Karpas-422 (cell line): ENCODE results near the gene SRRM3. TPM values are rescaled to one million over a fixed set of nuclear protein-coding genes. Genes with fewer than 3 reads are reported as not detected.

ENCODE experiments used
- DNase-seq: peaks from one replicate; pipeline ENCODE4 v3.0.0-alpha.2; 2015
- H2AFZ ChIP-seq: fragments of 200-600 bp; sonication (generic); 2 replicates; pipeline ENCODE4 v1.6.1; 2014; ENCODE audit warnings: antibody characterized with exemption, low read length, mixed read lengths
- H3K27ac ChIP-seq: fragments of 200-600 bp; sonication (generic); 2 replicates; pipeline ENCODE4 v1.5.1; 2014; ENCODE audit warnings: mild to moderate bottlenecking, low read length, moderate library complexity
- H3K27me3 ChIP-seq: fragments of 200-600 bp; sonication (generic); 2 replicates; pipeline ENCODE4 v1.6.1; 2014; ENCODE audit warnings: low read length, mixed read lengths
- H3K36me3 ChIP-seq: fragments of 200-600 bp; sonication (generic); 2 replicates; pipeline ENCODE4 v1.6.1; 2014; ENCODE audit warnings: low read length, mixed read lengths; ENCODE audit not compliant: insufficient read depth
- H3K4me1 ChIP-seq: fragments of 200-600 bp; sonication (generic); 2 replicates; pipeline ENCODE4 v1.6.1; 2014; ENCODE audit warnings: mild to moderate bottlenecking, low read length, mixed read lengths
- H3K4me2 ChIP-seq: fragments of 200-600 bp; sonication (generic); 2 replicates; pipeline ENCODE4 v1.6.1; 2014; ENCODE audit warnings: low read length, low read depth, mild to moderate bottlenecking; ENCODE audit not compliant: poor library complexity, severe bottlenecking
- H3K4me3 ChIP-seq: fragments of 200-600 bp; sonication (generic); 2 replicates; pipeline ENCODE4 v1.5.1; 2014; ENCODE audit warnings: mild to moderate bottlenecking, antibody characterized with exemption, low read length, mixed read lengths
- H3K79me2 ChIP-seq: fragments of 200-600 bp; sonication (generic); 2 replicates; pipeline ENCODE4 v1.6.1; 2014; ENCODE audit warnings: mild to moderate bottlenecking, low read length, mixed read lengths
- H3K9ac ChIP-seq: fragments of 200-600 bp; sonication (generic); 2 replicates; pipeline ENCODE4 v1.6.0; 2014; ENCODE audit warnings: low read length
- H3K9me2 ChIP-seq: fragments of 200-600 bp; sonication (generic), shearing (Covaris generic); replicated peaks from 2 replicates; pipeline ENCODE4 v1.6.0; 2014; ENCODE audit warnings: mild to moderate bottlenecking, low read length, moderate library complexity; ENCODE audit not compliant: insufficient read depth
- H3K9me3 ChIP-seq: fragments of 300-700, 200-600 bp; sonication (generic); 2 replicates; pipeline ENCODE4 v1.6.1; 2014; ENCODE audit warnings: low read length, mixed read lengths
- H4K20me1 ChIP-seq: fragments of 200-600 bp; sonication (generic); 2 replicates; pipeline ENCODE4 v1.6.1; 2014; ENCODE audit warnings: mild to moderate bottlenecking, antibody characterized with exemption, low read length, low read depth; ENCODE audit not compliant: insufficient read depth
- total RNA-seq: library from RNA; depleted of rRNA; stranded (reverse); fragments of >200 nt; shearing (Covaris generic); gene quantifications from 2 replicates; pipeline ENCODE4 v1.2.3, GENCODE V29; 2014; ENCODE audit warnings: low replicate concordance

SRRM3 gene
- total RNA-seq, 1 experiment from 2014 or later: not detected

DNA sequence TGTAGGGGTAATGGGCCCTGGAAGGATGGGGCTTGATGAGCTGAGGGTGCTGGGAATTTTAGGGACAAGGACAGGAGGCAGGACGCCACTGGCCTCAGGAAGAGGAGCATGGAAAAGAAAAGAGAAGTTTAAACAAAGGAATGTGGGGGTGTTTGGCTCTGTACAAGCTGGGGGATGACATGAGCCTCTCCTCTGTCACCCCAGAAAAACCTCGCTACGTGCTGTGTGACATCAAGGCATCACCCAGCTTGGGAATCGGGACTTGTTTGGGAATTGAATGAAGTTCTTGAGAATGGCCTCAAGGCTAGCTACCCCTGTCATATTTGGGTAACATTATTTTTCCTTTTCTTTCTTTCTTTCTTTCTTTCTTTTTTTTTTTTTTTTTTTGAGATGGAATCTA, 53.1 kb downstream of the SRRM3 start:
- no peak overlapping the region for H2AFZ ChIP-seq
- no peaks in the 10 kb centered on the region for H4K20me1 ChIP-seq
- H3K9me3 ChIP-seq: no peaks in the 10 kb centered on the region

DNA sequence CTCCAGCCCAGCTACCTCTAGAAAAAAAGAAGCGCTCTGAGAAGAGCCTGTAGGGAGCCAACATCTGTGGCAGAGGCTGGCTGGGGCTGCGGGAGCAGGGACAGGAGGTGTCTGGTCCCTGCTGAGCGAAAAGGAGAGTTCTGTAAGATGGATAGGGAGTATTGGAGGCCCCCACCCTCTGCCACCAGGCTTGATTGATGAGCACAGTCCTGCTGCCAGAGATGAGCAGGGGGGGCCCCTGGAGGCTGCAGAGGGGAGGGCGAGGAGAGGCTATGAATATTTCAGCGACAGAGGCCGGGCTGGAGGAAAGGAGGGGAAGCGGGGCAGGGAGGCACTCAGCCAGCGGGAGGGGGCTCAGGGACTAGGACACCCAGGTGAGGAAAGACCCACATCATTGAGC, 56.3 kb downstream of the SRRM3 start:
- H2AFZ ChIP-seq: no peak overlapping the region
- no peaks in the 10 kb centered on the region for H3K79me2 ChIP-seq
- no peak for DNase-seq
- no peak overlapping the region for H3K27ac ChIP-seq
- no peak overlapping the region for H3K9ac ChIP-seq
- no peaks in the 10 kb centered on the region for H4K20me1 ChIP-seq
- H3K4me3 ChIP-seq: no peak overlapping the region
- no peaks in the 10 kb centered on the region for H3K4me1 ChIP-seq
- no peaks in the 10 kb centered on the region for H3K9me2 ChIP-seq
- no peaks in the 10 kb centered on the region for H3K36me3 ChIP-seq
- no peaks in the 10 kb centered on the region for H3K9me3 ChIP-seq
- no peak overlapping the region for H3K4me2 ChIP-seq
- no peaks in the 10 kb centered on the region for H3K27me3 ChIP-seq

More for the DNA sequence above, 53.1 kb downstream of the SRRM3 start:
- Histone ChIP-seq H3K4me1 (no peaks in the 10 kb centered on the region), H3K27ac (no peak overlapping the region), H3K9ac (no peak overlapping the region), H3K4me3 (no peak overlapping the region), H3K9me2 (no peaks in the 10 kb centered on the region), H3K27me3 (no peaks in the 10 kb centered on the region), H3K36me3 (no peaks in the 10 kb centered on the region), H3K4me2 (no peak overlapping the region), H3K79me2 (no peaks in the 10 kb centered on the region)
- DNase-seq: no peak

DNA sequence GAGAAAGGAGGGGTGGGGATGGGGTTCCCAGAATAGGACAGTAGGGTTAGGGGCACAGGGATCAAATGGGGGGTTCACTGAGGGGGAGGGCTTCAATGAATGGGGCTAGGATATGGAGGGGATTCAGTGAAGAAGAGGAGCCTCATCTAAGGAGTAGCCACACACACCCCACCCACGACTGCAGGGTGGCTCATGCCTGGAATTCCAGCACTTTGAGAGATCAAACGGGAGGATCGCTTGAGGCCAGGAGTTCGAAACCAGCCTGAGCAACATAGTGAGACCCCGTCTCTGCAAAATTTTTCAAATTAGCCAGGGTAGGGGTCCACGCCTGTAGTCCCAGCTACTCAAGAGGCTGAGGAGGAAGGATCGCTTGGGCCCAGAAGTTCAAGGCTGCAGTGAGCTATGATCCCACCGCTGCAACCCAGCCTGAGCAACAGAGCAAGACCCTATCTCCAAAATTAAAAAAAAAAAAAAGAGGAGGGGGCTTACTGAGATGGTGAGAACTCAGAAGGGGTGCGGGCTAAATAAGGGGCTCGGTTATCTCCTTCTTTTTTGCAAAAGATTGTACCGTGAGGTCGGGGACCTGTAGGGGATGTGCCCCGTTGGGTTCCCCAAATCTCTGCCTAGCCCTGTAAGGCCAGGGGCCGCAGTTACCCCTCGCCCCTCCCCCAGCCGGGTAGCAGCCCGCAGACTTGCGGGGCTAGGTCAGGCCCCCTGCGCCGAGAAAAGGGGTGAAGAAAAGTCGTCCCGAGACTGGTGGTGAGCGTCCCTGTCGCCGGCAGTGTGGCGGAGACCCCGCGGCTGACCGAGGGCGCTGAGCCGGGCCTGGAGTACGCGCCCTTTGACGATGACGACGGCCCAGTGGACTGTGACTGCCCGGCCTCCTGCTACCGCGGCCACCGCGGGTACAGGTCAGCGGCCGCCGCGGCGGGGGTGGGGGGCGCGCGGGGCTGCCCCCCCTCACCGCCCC, 57.7 kb downstream of the SRRM3 start:
- H4K20me1 ChIP-seq: no peaks in the 10 kb centered on the region
- H3K27me3 ChIP-seq: no peaks in the 10 kb centered on the region
- no peak overlapping the region for H3K9ac ChIP-seq
- no peak overlapping the region for H3K4me3 ChIP-seq
- no peaks in the 10 kb centered on the region for H3K9me3 ChIP-seq
- H3K9me2 ChIP-seq: no peaks in the 10 kb centered on the region
- H3K27ac ChIP-seq: no peak overlapping the region
- H3K4me1 ChIP-seq: no peaks in the 10 kb centered on the region
- no peak for DNase-seq
- H3K79me2 ChIP-seq: no peaks in the 10 kb centered on the region
- no peak overlapping the region for H3K4me2 ChIP-seq
- H3K36me3 ChIP-seq: no peaks in the 10 kb centered on the region
- no peak overlapping the region for H2AFZ ChIP-seq

DNA sequence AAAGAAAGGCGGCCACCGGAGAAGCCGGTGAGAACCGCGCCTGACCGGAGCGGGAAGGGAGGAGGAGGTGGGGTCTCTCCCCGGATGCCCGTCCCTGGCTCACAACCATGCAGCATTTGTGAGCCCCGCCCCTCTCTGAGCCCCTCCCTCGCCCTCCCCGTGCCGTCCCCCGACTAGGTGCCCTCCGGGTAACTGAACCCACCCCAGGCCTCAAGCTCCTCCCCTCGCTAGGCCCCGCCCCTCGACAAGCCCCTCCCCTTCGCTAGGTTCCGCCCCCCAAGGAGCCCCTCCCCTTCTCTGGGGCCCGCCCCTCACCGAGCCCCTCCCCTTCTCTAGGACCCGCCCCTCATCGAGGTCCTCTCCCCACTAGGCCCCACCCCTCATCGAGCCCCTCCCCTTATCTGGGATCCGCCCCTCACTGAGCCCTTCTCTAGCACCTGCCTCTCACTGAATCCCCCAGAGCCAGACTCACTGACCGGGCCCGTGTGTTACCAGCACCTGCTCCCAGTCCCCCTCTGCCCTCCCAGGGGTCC, 58.5 kb downstream of the SRRM3 start:
- DNase-seq: peak; percentile 73
- no peaks in the 10 kb centered on the region for H3K9me2 ChIP-seq
- H3K4me1 ChIP-seq: no peaks in the 10 kb centered on the region
- no peak overlapping the region for H3K4me2 ChIP-seq
- H3K79me2 ChIP-seq: no peaks in the 10 kb centered on the region
- no peaks in the 10 kb centered on the region for H3K36me3 ChIP-seq
- H3K27ac ChIP-seq: no peak overlapping the region
- H3K9me3 ChIP-seq: no peaks in the 10 kb centered on the region
- no peak overlapping the region for H3K9ac ChIP-seq
- H4K20me1 ChIP-seq: no peaks in the 10 kb centered on the region
- H3K4me3 ChIP-seq: no peak overlapping the region
- H2AFZ ChIP-seq: no peak overlapping the region
- H3K27me3 ChIP-seq: no peaks in the 10 kb centered on the region

DNA sequence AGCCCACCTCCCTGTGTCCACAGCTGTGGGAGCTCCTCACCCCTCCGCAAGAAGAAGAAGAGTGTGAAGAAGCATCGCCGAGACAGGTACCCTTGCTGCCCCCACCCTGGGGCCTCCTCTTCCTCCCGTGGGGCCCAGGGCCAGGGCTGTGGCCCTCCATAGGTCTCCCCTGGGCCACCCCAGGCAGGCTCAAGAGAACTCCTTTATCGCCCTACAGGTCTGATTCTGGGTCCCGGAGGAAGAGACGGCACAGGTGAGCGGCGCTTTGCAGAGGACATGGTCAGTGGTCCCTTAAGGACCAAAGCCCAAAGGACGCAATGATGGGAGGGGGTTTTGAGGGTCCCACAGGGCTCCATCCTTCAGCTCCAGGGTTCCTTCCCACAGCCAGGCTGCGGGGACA, 59.6 kb downstream of the SRRM3 start:
- H3K27me3 ChIP-seq: no peaks in the 10 kb centered on the region
- H3K4me1 ChIP-seq: no peaks in the 10 kb centered on the region
- no peaks in the 10 kb centered on the region for H3K79me2 ChIP-seq
- no peak overlapping the region for H3K4me3 ChIP-seq
- no peaks in the 10 kb centered on the region for H4K20me1 ChIP-seq
- H3K36me3 ChIP-seq: no peaks in the 10 kb centered on the region
- no peak overlapping the region for H3K27ac ChIP-seq
- H3K9ac ChIP-seq: no peak overlapping the region
- no peak for DNase-seq
- H2AFZ ChIP-seq: no peak overlapping the region
- no peaks in the 10 kb centered on the region for H3K9me3 ChIP-seq
- H3K9me2 ChIP-seq: no peaks in the 10 kb centered on the region
- H3K4me2 ChIP-seq: no peak overlapping the region

DNA sequence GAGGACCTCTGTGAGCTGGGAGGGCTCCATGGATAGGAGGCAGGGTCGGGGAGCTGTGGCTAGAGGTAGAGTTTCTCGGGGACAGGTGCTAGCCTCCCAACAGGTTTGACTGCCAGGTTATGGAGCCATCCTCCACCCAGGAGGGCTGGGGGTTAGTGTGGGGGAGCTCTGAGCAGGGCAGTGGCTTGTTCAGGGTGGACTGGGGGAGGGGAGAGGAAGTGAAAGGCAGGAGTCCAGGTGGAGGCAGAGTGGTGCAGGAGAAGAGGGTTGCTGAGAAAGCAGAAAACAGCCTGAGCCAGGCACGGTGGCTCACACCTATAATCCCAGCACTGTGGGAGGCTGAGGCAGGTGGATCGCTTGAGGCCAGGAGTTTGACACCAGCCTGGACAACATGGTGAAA, 60.2 kb downstream of the SRRM3 start:
- Histone ChIP-seq H3K9me3 (no peaks in the 10 kb centered on the region), H3K9ac (no peak overlapping the region), H2AFZ (no peak overlapping the region), H3K79me2 (no peaks in the 10 kb centered on the region), H3K4me2 (no peak overlapping the region), H3K27me3 (no peaks in the 10 kb centered on the region), H3K4me3 (no peak overlapping the region), H3K27ac (no peak overlapping the region), H3K4me1 (no peaks in the 10 kb centered on the region), H3K36me3 (no peaks in the 10 kb centered on the region), H3K9me2 (no peaks in the 10 kb centered on the region), H4K20me1 (no peaks in the 10 kb centered on the region)
- DNase-seq: no peak

DNA sequence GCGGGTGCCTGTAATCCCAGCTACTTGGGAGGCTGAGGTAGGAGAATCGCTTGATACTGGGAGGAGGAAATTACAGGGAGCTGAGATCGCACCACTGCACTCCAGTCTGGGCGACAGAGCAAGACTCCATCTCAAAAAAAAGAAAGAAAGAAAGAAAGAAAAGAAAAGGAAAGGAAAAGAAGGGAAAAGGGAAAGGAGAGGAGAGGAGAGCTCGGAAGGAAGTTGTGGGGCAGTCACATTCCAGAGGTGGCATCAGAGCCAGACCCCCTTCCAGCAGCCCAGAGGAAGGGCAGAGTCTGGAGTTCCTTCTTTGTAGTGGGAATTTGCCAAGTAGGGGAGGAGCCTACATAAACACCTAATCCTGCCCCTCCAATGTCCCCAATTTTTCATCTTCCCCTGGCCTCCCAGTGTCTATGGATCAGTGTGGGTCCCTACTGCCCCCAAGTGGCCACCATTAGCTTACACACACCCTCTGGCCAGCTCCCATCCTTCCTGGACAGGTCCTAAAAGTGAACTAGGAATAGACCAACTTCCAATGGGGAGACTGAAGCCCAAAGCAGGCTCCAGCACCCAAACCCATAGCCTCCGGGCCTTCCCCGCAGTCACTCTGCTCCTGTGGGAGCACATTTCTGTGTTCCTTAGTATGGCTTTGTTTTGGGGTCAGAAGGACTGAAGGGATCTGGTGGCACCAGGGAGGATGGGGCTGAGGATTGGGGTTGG, 61.1 kb downstream of the SRRM3 start:
- H2AFZ ChIP-seq: no peak overlapping the region

DNA sequence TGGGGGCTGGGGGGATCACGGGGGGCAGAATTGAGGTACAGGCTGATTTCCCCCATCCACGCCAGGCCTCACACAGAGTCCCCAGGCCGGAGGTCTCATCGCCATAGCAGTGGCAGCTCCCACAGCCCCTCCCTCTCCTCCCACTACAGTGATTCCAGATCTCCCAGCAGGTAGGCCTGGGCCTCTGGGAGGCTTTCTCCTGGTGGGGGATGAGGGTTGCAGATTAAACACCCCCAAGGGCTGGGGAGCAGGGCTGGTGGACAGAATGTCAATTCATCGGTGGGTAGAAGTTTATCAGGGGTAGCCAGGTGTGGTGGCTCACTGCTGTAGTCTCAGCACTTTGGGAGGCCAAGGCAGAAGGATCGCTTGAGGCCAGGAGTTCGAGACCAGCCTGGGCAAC, 63.6 kb downstream of the SRRM3 start:
- no peak overlapping the region for H2AFZ ChIP-seq
- no peak overlapping the region for H3K4me3 ChIP-seq

More for the DNA sequence above, 61.1 kb downstream of the SRRM3 start:
- DNase-seq: peak; percentile 81
- Histone ChIP-seq H3K9me3 (no peaks in the 10 kb centered on the region), H3K4me1 (no peaks in the 10 kb centered on the region), H3K9me2 (no peaks in the 10 kb centered on the region), H3K9ac (no peak overlapping the region), H3K27me3 (no peaks in the 10 kb centered on the region), H3K36me3 (no peaks in the 10 kb centered on the region), H3K4me2 (no peak overlapping the region), H3K27ac (no peak overlapping the region), H3K4me3 (no peak overlapping the region), H4K20me1 (no peaks in the 10 kb centered on the region), H3K79me2 (no peaks in the 10 kb centered on the region)

More for the DNA sequence above, 63.6 kb downstream of the SRRM3 start:
- DNase-seq: no peak
- Histone ChIP-seq H3K27ac (no peak overlapping the region), H3K9ac (no peak overlapping the region), H3K4me1 (no peaks in the 10 kb centered on the region), H3K9me2 (no peaks in the 10 kb centered on the region), H3K36me3 (no peaks in the 10 kb centered on the region), H3K27me3 (no peaks in the 10 kb centered on the region), H4K20me1 (no peaks in the 10 kb centered on the region), H3K4me2 (no peak overlapping the region), H3K9me3 (no peaks in the 10 kb centered on the region), H3K79me2 (no peaks in the 10 kb centered on the region)
